ENCODE data around the gene ALDH3B1. TPM values are rescaled to one million over a fixed set of nuclear protein-coding genes. Genes with fewer than 3 reads are reported as not detected.

ALDH3B1 gene
- total and polyA plus RNA-seq, 9 of the 15 experiments (the other 6 are each of a cell fraction or from before 2014, with no cell fraction given), result 0.01 to 0.35 (median 0.07) TPM; not detected in 2

DNA sequence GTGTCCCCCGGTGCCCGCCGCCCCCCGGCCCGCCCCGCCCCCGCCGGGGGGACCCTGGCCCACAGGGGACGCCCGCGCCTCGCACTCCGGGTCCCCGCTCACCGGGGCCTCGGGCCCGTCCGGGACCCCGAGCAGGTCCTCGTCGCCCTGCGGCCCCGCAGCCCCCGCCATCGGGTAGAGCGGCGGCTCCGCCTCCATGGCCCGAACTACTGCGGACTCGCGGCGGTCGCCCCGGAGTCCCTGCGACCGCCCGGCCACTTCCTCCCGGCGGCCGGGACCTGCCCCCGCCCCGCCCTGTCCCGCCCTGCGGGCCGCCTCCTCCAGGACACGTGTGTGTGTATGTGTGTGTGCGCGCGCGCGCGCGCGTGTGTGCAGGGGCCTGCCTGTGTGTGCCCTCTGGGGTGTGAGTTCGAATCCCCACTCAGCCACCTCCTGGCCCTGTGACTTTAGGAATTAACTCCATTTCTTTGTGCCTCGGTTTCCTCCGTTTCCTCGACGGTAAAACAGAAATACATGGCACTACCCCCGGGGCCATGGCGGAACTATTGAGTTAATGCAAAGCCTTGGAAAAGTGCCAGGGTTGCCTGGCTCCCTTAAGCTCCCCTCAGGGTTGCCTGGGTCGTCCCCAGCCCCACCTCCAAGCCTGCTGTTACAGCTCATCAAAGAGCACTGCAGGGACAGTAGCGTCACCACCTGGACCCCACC, 6.1 kb upstream of the ALDH3B1 start, which contains the start of gene UNC93B1 (continued):
- TF ChIP-seq, protein P1, sequence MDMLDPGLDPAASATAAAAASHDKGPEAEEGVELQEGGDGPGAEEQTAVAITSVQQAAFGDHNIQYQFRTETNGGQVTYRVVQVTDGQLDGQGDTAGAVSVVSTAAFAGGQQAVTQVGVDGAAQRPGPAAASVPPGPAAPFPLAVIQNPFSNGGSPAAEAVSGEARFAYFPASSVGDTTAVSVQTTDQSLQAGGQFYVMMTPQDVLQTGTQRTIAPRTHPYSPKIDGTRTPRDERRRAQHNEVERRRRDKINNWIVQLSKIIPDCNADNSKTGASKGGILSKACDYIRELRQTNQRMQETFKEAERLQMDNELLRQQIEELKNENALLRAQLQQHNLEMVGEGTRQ (CRISPR knock-in tag; IDR thresholded peaks at IDR 0.05), result peak; percentile 69
- peak; percentile 64; the same call in 1 of the 2 replicates for TF ChIP-seq CREM (IDR thresholded peaks at IDR 0.05; ENCODE audit: low read depth)
- no peak for TF ChIP-seq KDM4B (IDR thresholded peaks at IDR 0.05; ENCODE audit: borderline replicate concordance in 2 of 2, low read depth in 1 of 2)
- TF ChIP-seq, protein P2, sequence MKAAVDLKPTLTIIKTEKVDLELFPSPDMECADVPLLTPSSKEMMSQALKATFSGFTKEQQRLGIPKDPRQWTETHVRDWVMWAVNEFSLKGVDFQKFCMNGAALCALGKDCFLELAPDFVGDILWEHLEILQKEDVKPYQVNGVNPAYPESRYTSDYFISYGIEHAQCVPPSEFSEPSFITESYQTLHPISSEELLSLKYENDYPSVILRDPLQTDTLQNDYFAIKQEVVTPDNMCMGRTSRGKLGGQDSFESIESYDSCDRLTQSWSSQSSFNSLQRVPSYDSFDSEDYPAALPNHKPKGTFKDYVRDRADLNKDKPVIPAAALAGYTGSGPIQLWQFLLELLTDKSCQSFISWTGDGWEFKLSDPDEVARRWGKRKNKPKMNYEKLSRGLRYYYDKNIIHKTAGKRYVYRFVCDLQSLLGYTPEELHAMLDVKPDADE (conservative IDR thresholded peaks at IDR 0.05; ENCODE audit: control insufficient read depth, low read depth, low read length), result 0 out of 2 replicates have a peak, but pooled peaks have one; percentile 34
- 0 out of 2 replicates have a peak, but pooled peaks have one; percentile 27 for TF ChIP-seq SUPT5H (IDR thresholded peaks at IDR 0.05)
- peak; percentile 96 for TF ChIP-seq GTF3C2 (IDR thresholded peaks at IDR 0.05; ENCODE audit: borderline replicate concordance, extremely low read depth, insufficient read length)
- TF ChIP-seq SP1 (CRISPR knock-in tag; IDR thresholded peaks at IDR 0.05), result peak; percentile 51
- TF ChIP-seq ELF2 (CRISPR knock-in tag; IDR thresholded peaks at IDR 0.05), result peak; percentile 27; the same call in 1 of the 2 replicates
- TF ChIP-seq ZBTB7A (IDR thresholded peaks at IDR 0.05; ENCODE audit: borderline replicate concordance, control insufficient read depth, low read depth, low read length), result peak; percentile 54; the same call in 1 of the 2 replicates
- peak; percentile 80 for TF ChIP-seq BHLHE40 (IDR thresholded peaks at IDR 0.05; ENCODE audit: low read length)
- TF ChIP-seq MYNN (IDR thresholded peaks at IDR 0.05), result peak; percentile 34; the same call in 1 of the 2 replicates
- no peak for TF ChIP-seq MYNN (CRISPR knock-in tag; IDR thresholded peaks at IDR 0.05)
- TF ChIP-seq L3MBTL2 (IDR thresholded peaks at IDR 0.05), result peak; percentile 69
- 0 out of 2 replicates have a peak, but pooled peaks have one; percentile 12 for TF ChIP-seq JUN (IDR thresholded peaks at IDR 0.05; ENCODE audit: borderline replicate concordance, low read depth, low read length)
- TF ChIP-seq JUN (CRISPR knock-in tag; IDR thresholded peaks at IDR 0.05; ENCODE audit: borderline replicate concordance), result no peak
- peak; percentile 58 for TF ChIP-seq FUS (optimal IDR thresholded peaks at IDR 0.05; ENCODE audit: low read depth, low read length)
- TF ChIP-seq NRF1 (conservative IDR thresholded peaks at IDR 0.05 in 1 of 2, IDR thresholded peaks at IDR 0.05 in 1 of 2), result peak; percentile 89 to 91
- TF ChIP-seq CHD4 (IDR thresholded peaks at IDR 0.05; ENCODE audit: insufficient read depth, insufficient replicate concordance, low read depth, low read length, poor library complexity, severe bottlenecking), result peak; percentile 74
- 0 out of 2 replicates have a peak, but pooled peaks have one; percentile 27 for TF ChIP-seq ZNF644 (tag; IDR thresholded peaks at IDR 0.05; ENCODE audit: low read depth)
- peak in 2 of 3 experiments; percentile 20 to 51 for TF ChIP-seq YY1 (IDR thresholded peaks at IDR 0.05; ENCODE audit: borderline replicate concordance in 1 of 3, control insufficient read depth in 1 of 3, extremely low read depth in 1 of 3, insufficient read depth in 3 of 3, insufficient read length in 1 of 3, insufficient replicate concordance in 2 of 3, low read depth in 1 of 3, low read length in 2 of 3)
- no peak for TF ChIP-seq NR2C2 (CRISPR knock-in tag; IDR thresholded peaks at IDR 0.05)
- TF ChIP-seq NR2C2 (tag; IDR thresholded peaks at IDR 0.05), result no peak
- no peak for TF ChIP-seq C11orf30 (IDR thresholded peaks at IDR 0.05; ENCODE audit: low read depth)

All from K562 (cell line).